HCT116 (cell line): Measurements from ENCODE around the gene DYNC1I1. TPM values are rescaled to one million over a fixed set of nuclear protein-coding genes. Genes with fewer than 3 reads are reported as not detected.

Experiments
- ATAC-seq: fragments of 200-7000 bp; cut with Tn5 transposase; 2 replicates; pipeline ENCODE4 v1.9.1; 2020; ENCODE audit warnings: mild to moderate bottlenecking, moderate library complexity
- BruUV-seq: library from RNA; stranded (reverse); fragments of 400-500 nt; replicated peaks from 2 replicates; lab custom pipeline; 2021; lab: Mats Ljungman, UMichigan
- CTCF ChIA-PET: fragments of 300-600 bp; sonication (Branson Sonifier 250); formaldehyde crosslinking; loops from one replicate; lab custom pipeline; 2021; ENCODE audit warnings: antibody characterized with exemption; lab: Charles Lee
- POLR2A ChIA-PET: fragments of 300-600, 350-600 bp; sonication (Branson Sonifier 250); formaldehyde crosslinking; loops from one replicate; lab custom pipeline; 2021; ENCODE audit warnings: antibody characterized with exemption; lab: Charles Lee
- RAD21 ChIA-PET, 2 experiments: fragments of 300-600 bp; sonication (Branson Sonifier 250); formaldehyde crosslinking; loops; one replicate each; lab custom pipeline; 2023; ENCODE audit warnings: low total read pairs in 2 of 2; ENCODE audit not compliant: uncharacterized antibody in 2 of 2, unreplicated experiment in 2 of 2, low non-redundant PET in 1 of 2; lab: Charles Lee
- DNase-seq: peaks from one replicate; pipeline ENCODE4 v3.0.0-alpha.2; 2010; ENCODE audit warnings: low read depth, low spot score
- H2AFZ ChIP-seq: fragments of 200-600 bp; shearing (Covaris generic), sonication (generic); 2 replicates; pipeline ENCODE4 v1.6.1; 2017; ENCODE audit warnings: low read depth, mixed run types, mixed read lengths, antibody characterized with exemption, low read length; ENCODE audit not compliant: poor library complexity, severe bottlenecking
- H3K27ac ChIP-seq: 2 replicates; pipeline ENCODE4 v1.5.1; 2012; ENCODE audit warnings: low read depth, low read length
- H3K27me3 ChIP-seq: fragments of 200-600 bp; sonication (generic); 2 replicates; pipeline ENCODE4 v1.6.1; 2016; ENCODE audit warnings: mixed run types, low read length, mixed read lengths; ENCODE audit not compliant: insufficient read depth
- H3K36me3 ChIP-seq, 2 experiments: fragments of 200-500 bp in 1 of 2; fragments of 200-600 bp in 1 of 2; sonication (Bioruptor generic) in 1 of 2; sonication (generic) in 1 of 2; 2 replicates each; pipeline versions ENCODE4 v1.5.1 to v1.6.1; 2014 to 2016; ENCODE audit warnings: low read length in 2 of 2, inconsistent platforms in 1 of 2, mixed read lengths in 1 of 2, mixed run types in 1 of 2; ENCODE audit not compliant: insufficient read depth in 2 of 2, control insufficient read depth in 1 of 2
- H3K4me1 ChIP-seq, 2 experiments: fragments of 200-600 bp in 1 of 2; sonication (generic) in 1 of 2; 2 replicates each; pipeline versions ENCODE4 v1.5.1 to v1.6.1; 2012 to 2017; ENCODE audit warnings: low read length in 2 of 2, inconsistent platforms in 1 of 2, mild to moderate bottlenecking in 1 of 2, mixed read lengths in 1 of 2, mixed run types in 1 of 2, moderate library complexity in 1 of 2; ENCODE audit not compliant: insufficient read depth in 2 of 2, control insufficient read depth in 1 of 2
- H3K4me2 ChIP-seq: fragments of 200-600 bp; sonication (generic); 2 replicates; pipeline ENCODE4 v1.6.1; 2017; ENCODE audit warnings: mixed run types, low read length, mixed read lengths
- H3K4me3 ChIP-seq, 2 experiments: fragments of 200-600 bp in 1 of 2; sonication (generic) in 1 of 2; replicated peaks in 1 of 2; 2 replicates each; pipeline ENCODE4 v1.5.1; 2011 to 2016; ENCODE audit warnings: low read length in 2 of 2, control low read depth in 1 of 2, low read depth in 1 of 2, mild to moderate bottlenecking in 1 of 2, mixed read lengths in 1 of 2, mixed run types in 1 of 2
- H3K79me2 ChIP-seq: fragments of 200-600 bp; sonication (generic); 2 replicates; pipeline ENCODE4 v1.6.1; 2017; ENCODE audit warnings: mild to moderate bottlenecking, mixed run types, low read length, moderate library complexity, mixed read lengths; ENCODE audit not compliant: insufficient read depth
- H3K9ac ChIP-seq: fragments of 200-600 bp; sonication (generic); 2 replicates; pipeline ENCODE4 v1.6.1; 2016; ENCODE audit warnings: low read length, mixed read lengths
- H3K9me2 ChIP-seq: fragments of 200-600 bp; sonication (generic), shearing (Covaris generic); 2 replicates; pipeline ENCODE4 v1.6.1; 2017; ENCODE audit warnings: mixed run types, mild to moderate bottlenecking, moderate library complexity; ENCODE audit not compliant: insufficient read depth
- H3K9me3 ChIP-seq, 2 experiments: fragments of 200-500 bp in 1 of 2; fragments of 200-600 bp in 1 of 2; sonication (Bioruptor generic) in 1 of 2; sonication (generic) in 1 of 2; 2 replicates each; pipeline ENCODE4 v1.6.1; 2014 to 2017; ENCODE audit warnings: low read length in 2 of 2, mixed read lengths in 2 of 2, inconsistent platforms in 1 of 2, low read depth in 1 of 2, mild to moderate bottlenecking in 1 of 2, mixed run types in 1 of 2, moderate library complexity in 1 of 2; ENCODE audit not compliant: control insufficient read depth in 1 of 2, insufficient read depth in 1 of 2
- H4K20me1 ChIP-seq: fragments of 200-600 bp; sonication (generic), shearing (Covaris generic); 2 replicates; pipeline ENCODE4 v1.6.1; 2017; ENCODE audit warnings: mixed run types, mild to moderate bottlenecking, moderate library complexity; ENCODE audit not compliant: insufficient read depth
- CBX3 ChIP-seq: IDR thresholded peaks from 2 replicates; pipeline ENCODE4 v1.6.1; 2012; ENCODE audit warnings: low read depth
- CTCF ChIP-seq, 3 experiments: fragments of 200-600 bp in 1 of 3; sonication (generic) in 1 of 3; IDR thresholded peaks in 2 of 3; conservative IDR thresholded peaks in 1 of 3; 2 replicates each; pipeline ENCODE4 v1.5.1; 2012 to 2017; ENCODE audit warnings: low read depth in 2 of 3, low read length in 2 of 3, antibody characterized with exemption in 1 of 3, borderline replicate concordance in 1 of 3, control low read depth in 1 of 3, mild to moderate bottlenecking in 1 of 3, mixed read lengths in 1 of 3, mixed run types in 1 of 3, moderate library complexity in 1 of 3; ENCODE audit not compliant: insufficient read depth in 1 of 3
- EGR1 ChIP-seq: IDR thresholded peaks from 2 replicates; pipeline ENCODE4 v1.6.1; 2012; ENCODE audit warnings: low read depth
- EZH2 ChIP-seq: fragments of 200-600 bp; sonication (generic); IDR thresholded peaks from 2 replicates; pipeline ENCODE4 v1.6.1; 2017; ENCODE audit warnings: antibody characterized with exemption, mixed run types
- EZH2phosphoT487 ChIP-seq: fragments of 200-600 bp; IDR thresholded peaks from 2 replicates; pipeline ENCODE4 v1.6.1; 2018; ENCODE audit warnings: antibody characterized with exemption, borderline replicate concordance
- FOSL1 ChIP-seq: IDR thresholded peaks from 2 replicates; pipeline ENCODE4 v1.6.1; 2012; ENCODE audit warnings: low read depth
- JUND ChIP-seq: IDR thresholded peaks from 2 replicates; pipeline ENCODE4 v1.6.1; 2012
- POLR2A ChIP-seq: IDR thresholded peaks from 2 replicates; pipeline ENCODE4 v1.7.0; 2011; ENCODE audit warnings: borderline replicate concordance; ENCODE audit not compliant: insufficient read depth, insufficient read length; ENCODE audit errors: extremely low read depth
- POLR2AphosphoS5 ChIP-seq: IDR thresholded peaks from 2 replicates; pipeline ENCODE4 v1.6.1; 2011; ENCODE audit warnings: mild to moderate bottlenecking, low read depth, low read length, moderate library complexity
- RAD21 ChIP-seq: IDR thresholded peaks from 2 replicates; pipeline ENCODE4 v1.6.1; 2012; ENCODE audit warnings: low read depth, mild to moderate bottlenecking
- SIN3A ChIP-seq: IDR thresholded peaks from 2 replicates; pipeline ENCODE4 v1.6.1; 2012; ENCODE audit warnings: low read depth
- SP1 ChIP-seq: IDR thresholded peaks from 2 replicates; pipeline ENCODE4 v1.6.1; 2012; ENCODE audit warnings: low read depth
- TCF7L2 ChIP-seq: IDR thresholded peaks from 2 replicates; pipeline ENCODE4 v1.7.0; 2011; ENCODE audit warnings: borderline replicate concordance, inconsistent platforms; ENCODE audit not compliant: insufficient read depth, insufficient read length; ENCODE audit errors: extremely low read depth
- YY1 ChIP-seq: IDR thresholded peaks from 2 replicates; pipeline ENCODE4 v1.6.1; 2011; ENCODE audit warnings: low read length, low read depth, moderate library complexity, mild to moderate bottlenecking; ENCODE audit not compliant: insufficient replicate concordance; ENCODE audit errors: extremely low read depth
- ZFX ChIP-seq: fragments of 450-650 bp; IDR thresholded peaks from 2 replicates; pipeline ENCODE4 v1.6.1; 2017
- ZNF274 ChIP-seq: fragments of 200-500 bp; sonication (Bioruptor generic); IDR thresholded peaks from 2 replicates; pipeline ENCODE4 v1.6.1; 2014; ENCODE audit warnings: mild to moderate bottlenecking, low read depth, low read length, inconsistent platforms
- intact Hi-C: fragments of 100-400 bp; cut with micrococcal nuclease; formaldehyde crosslinking; loops from 2 replicates; pipeline ENCODE4 v1.10.0; 2022
- total RNA-seq: library from RNA; stranded (reverse); gene quantifications from one replicate; pipeline ENCODE4 v1.2.1, GENCODE V29; 2021; ENCODE audit not compliant: unreplicated experiment
- TF ChIP-seq, protein P1 (sequence below): IDR thresholded peaks from 2 replicates; pipeline ENCODE4 v1.6.1; 2012

Gene DYNC1I1
- total RNA-seq, 1 experiment from 2014 or later, result not detected

- DNase-seq (no peak), ATAC-seq (no peak)
- BruUV-seq, result no TSS peak
- Histone ChIP-seq H3K27ac (no peak overlapping the region), H2AFZ (no peak overlapping the region), H3K4me3 (no peak overlapping the region), H3K4me1 (no peaks in the 10 kb centered on the region), H3K79me2 (no peaks in the 10 kb centered on the region), H3K9me3 (no peaks in the 10 kb centered on the region), H4K20me1 (no peaks in the 10 kb centered on the region), H3K36me3 (no peaks in the 10 kb centered on the region), H3K9ac (no peak overlapping the region), H3K27me3 (peaks cover under 1% of the 10 kb centered on the region; the same call in 1 of the 2 replicates), H3K9me2 (no peaks in the 10 kb centered on the region), H3K4me2 (no peak overlapping the region)
- TF ChIP-seq FOSL1 (no peak), CTCF (IDR thresholded peaks at IDR 0.05 in 2 of 3, conservative IDR thresholded peaks at IDR 0.05 in 1 of 3; ENCODE audit: borderline replicate concordance in 1 of 3, insufficient read depth in 1 of 3, low read depth in 2 of 3, low read length in 2 of 3) (no peak), POLR2A (no peak), ZFX (no peak), EZH2phosphoT487 (no peak), RAD21 (no peak), EGR1 (no peak), SP1 (no peak), YY1 (no peak), SIN3A (no peak), EZH2 (no peak), TCF7L2 (no peak), ZNF274 (no peak), CBX3 (no peak), JUND (no peak), POLR2AphosphoS5 (no peak)
- TF ChIP-seq, protein P1, sequence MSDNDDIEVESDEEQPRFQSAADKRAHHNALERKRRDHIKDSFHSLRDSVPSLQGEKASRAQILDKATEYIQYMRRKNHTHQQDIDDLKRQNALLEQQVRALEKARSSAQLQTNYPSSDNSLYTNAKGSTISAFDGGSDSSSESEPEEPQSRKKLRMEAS, result no peak
- intact Hi-C loops, result no loop called here
- ChIA-PET POLR2A (no interaction called here), RAD21 (no interaction called here), CTCF (interaction anchor here (0.9 to 1.4 kb wide), 3 partner anchors 80 to 151 kb away, joined by 3 to 4 read pairs (median 3); no protein-coding TSS in a partner anchor)
Observed at GRCh38 chr7:95874541-95875265, 102.3 kb downstream of the DYNC1I1 start.
